NT2/D1 (cell line): ENCODE results near the gene PEX5L.
A peak's percentile ranks its signal among the peaks of the same experiment; 100 is the strongest.

ENCODE experiments used
- DNase-seq: peaks from one replicate; pipeline ENCODE4 v3.0.0-alpha.2; 2011; ENCODE audit warnings: low read depth, low spot score
- H3K27me3 ChIP-seq: 2 replicates; pipeline ENCODE4 v1.6.0; 2011; ENCODE audit warnings: mild to moderate bottlenecking; ENCODE audit not compliant: insufficient read length, insufficient read depth
- H3K36me3 ChIP-seq: 2 replicates; pipeline ENCODE4 v1.6.1; 2011; ENCODE audit warnings: mild to moderate bottlenecking, low read length, mixed read lengths; ENCODE audit not compliant: insufficient read depth, insufficient read length
- H3K4me1 ChIP-seq: 2 replicates; pipeline ENCODE4 v1.5.1; 2011; ENCODE audit not compliant: insufficient read depth, insufficient read length
- H3K4me3 ChIP-seq: 2 replicates; pipeline ENCODE4 v1.5.1; 2011; ENCODE audit warnings: low read depth; ENCODE audit not compliant: insufficient read length
- H3K9ac ChIP-seq: 2 replicates; pipeline ENCODE4 v1.6.0; 2011; ENCODE audit warnings: low read depth; ENCODE audit not compliant: insufficient read length
- H3K9me3 ChIP-seq: 2 replicates; pipeline ENCODE4 v1.5.1; 2011; ENCODE audit warnings: mild to moderate bottlenecking, low read length; ENCODE audit not compliant: insufficient read depth
- SUZ12 ChIP-seq: IDR thresholded peaks from 2 replicates; pipeline ENCODE4 v1.6.1; 2011; ENCODE audit not compliant: insufficient read length, insufficient read depth; ENCODE audit errors: extremely low read depth
- YY1 ChIP-seq: IDR thresholded peaks from 2 replicates; pipeline ENCODE4 v1.6.1; 2011; ENCODE audit not compliant: insufficient read length, insufficient read depth
- ZNF274 ChIP-seq: IDR thresholded peaks from 2 replicates; pipeline ENCODE4 v1.6.1; 2011; ENCODE audit warnings: mild to moderate bottlenecking, low read depth, low read length

The PEX5L gene

DNA sequence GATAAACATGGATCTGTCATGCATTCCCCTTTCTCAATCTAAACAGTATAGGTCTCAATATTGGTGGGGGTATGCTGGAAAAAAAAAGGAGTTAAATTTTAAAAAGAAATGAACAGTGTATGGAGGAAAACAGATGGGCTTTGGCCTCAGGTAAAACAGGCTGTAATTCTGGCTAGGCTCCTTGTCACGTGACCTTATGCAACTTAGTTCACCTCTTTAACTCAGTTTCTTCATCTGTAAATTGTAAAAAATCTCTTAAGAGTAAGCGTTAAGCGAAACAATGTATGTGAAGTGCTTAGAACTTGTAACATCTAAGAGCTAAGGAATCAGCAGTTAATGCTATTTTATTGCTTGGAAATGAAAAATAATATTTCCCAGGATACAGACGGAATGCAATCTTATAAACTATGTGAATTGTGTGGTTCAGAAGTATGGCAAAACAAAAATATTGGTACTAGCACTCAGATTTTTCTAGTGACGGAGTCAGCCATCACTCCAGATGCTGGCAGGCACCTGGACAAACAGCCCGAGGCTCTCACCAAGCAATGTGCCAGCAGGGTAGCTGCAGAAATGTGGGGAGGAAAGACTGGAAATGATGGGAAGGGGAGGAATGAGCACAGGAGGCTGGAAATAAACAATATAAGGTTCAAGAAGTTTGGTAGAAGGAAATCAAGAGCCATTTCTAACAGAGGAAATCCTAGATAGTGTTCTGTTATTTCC, 211.1 kb downstream of the PEX5L start:
- Histone ChIP-seq H3K4me1 (no peaks in the 10 kb centered on the region), H3K9ac (no peak overlapping the region), H3K36me3 (no peaks in the 10 kb centered on the region), H3K4me3 (no peak overlapping the region), H3K27me3 (no peaks in the 10 kb centered on the region), H3K9me3 (no peaks in the 10 kb centered on the region)
- no peak for TF ChIP-seq SUZ12
- TF ChIP-seq YY1: no peak
- TF ChIP-seq ZNF274: no peak
- no peak for DNase-seq

GRCh38 chr3:179822296-179822695, 214.4 kb downstream of the PEX5L start:
- TF ChIP-seq YY1 (no peak), ZNF274 (no peak), SUZ12 (no peak)
- no peaks in the 10 kb centered on the region for H3K27me3 ChIP-seq
- no peak overlapping the region for H3K4me3 ChIP-seq
- no peaks in the 10 kb centered on the region for H3K36me3 ChIP-seq
- DNase-seq: no peak
- no peaks in the 10 kb centered on the region for H3K9me3 ChIP-seq
- H3K9ac ChIP-seq: no peak overlapping the region
- no peaks in the 10 kb centered on the region for H3K4me1 ChIP-seq

DNA sequence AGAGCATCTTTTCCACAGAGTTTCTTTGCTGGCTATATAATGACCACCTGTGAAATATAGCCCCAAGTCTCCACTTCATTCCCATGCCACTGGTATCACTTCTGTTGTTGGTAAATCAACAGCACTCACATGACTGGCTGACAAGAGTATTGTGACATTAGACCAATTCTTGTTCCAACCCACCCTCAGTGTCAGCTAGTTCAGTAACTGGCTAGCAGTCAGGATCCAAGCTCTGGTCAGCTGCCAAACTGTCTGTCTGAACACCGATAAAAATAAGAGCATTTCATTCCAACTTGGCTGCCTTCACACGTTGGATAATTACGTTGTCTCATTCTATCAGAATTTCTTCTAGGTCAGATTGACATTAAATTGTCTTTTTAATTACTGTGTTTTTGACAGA, 217.4 kb downstream of the PEX5L start:
- H3K4me1 ChIP-seq: no peaks in the 10 kb centered on the region
- no peak overlapping the region for H3K9ac ChIP-seq
- DNase-seq: no peak
- no peak overlapping the region for H3K4me3 ChIP-seq
- H3K27me3 ChIP-seq: no peaks in the 10 kb centered on the region
- no peaks in the 10 kb centered on the region for H3K36me3 ChIP-seq
- no peak for TF ChIP-seq ZNF274
- no peak for TF ChIP-seq YY1
- no peak for TF ChIP-seq SUZ12
- no peaks in the 10 kb centered on the region for H3K9me3 ChIP-seq

GRCh38 chr3:179812096-179812382, 224.7 kb downstream of the PEX5L start:
- Histone ChIP-seq H3K4me1 (no peaks in the 10 kb centered on the region), H3K36me3 (no peaks in the 10 kb centered on the region), H3K4me3 (no peak overlapping the region), H3K9me3 (no peaks in the 10 kb centered on the region; the same call in 1 of the 2 replicates), H3K9ac (no peak overlapping the region), H3K27me3 (no peaks in the 10 kb centered on the region)
- no peak for TF ChIP-seq SUZ12
- TF ChIP-seq YY1: no peak
- no peak for DNase-seq

DNA sequence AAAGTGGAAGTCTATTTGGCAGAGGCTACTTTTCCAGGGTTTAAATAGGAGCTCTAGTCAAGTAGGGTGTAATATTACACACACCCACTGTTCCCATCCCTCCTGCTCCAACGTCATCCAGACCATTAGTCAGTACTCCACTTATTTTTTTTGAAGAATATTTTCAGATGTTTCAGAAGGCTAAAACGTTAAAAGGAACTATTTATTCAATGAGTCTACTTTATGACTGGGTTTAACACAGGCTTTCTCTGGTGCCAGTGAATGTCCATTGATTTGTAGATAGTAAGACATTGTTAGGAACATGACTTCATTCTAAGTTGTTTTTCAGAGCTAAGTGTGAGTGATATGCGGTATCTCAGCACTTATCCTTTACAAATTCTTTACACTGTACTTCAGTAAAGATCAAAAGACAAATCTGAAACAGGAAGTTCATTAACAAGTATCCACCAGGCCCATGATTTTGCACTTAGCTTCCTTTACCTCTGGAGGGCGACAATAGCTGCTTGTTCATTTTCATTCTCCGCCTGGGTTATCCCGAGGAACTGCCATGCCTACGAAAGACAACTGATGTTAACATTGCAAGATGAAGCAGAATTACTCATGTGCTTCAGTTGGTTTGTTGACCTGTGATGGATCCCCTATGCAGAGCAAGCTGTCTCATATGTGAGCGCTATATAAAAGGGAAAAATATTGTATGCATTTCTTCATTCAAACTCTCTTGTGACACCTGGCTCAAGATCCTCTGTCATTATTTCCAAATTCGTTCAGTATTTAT, 225.2 kb downstream of the PEX5L start:
- no peaks in the 10 kb centered on the region for H3K4me1 ChIP-seq
- TF ChIP-seq SUZ12 (no peak), YY1 (no peak), ZNF274 (no peak)
- no peak overlapping the region for H3K9ac ChIP-seq
- H3K9me3 ChIP-seq: no peaks in the 10 kb centered on the region; the same call in 1 of the 2 replicates
- peak; percentile 44 for DNase-seq
- H3K4me3 ChIP-seq: no peak overlapping the region
- H3K36me3 ChIP-seq: no peaks in the 10 kb centered on the region
- no peaks in the 10 kb centered on the region for H3K27me3 ChIP-seq

DNA sequence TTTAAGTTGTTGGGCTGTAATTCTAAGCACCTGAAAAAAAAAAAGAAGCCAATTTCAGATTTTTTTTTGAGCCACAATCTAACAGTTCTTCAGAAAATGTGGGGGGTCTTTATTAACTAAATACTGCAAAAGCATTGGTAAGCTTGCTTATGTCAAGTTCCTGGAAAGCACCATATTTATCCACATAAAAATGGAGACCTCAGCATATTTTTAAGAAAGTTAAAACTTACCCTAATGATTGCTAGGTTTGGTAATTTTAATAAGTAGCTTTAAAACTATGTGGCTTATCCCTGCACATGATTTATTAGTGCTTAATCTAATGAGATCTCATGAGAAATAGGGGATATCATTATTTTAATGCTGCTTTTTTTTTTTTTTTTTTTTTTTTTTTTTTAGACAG, 227.1 kb downstream of the PEX5L start:
- no peak for DNase-seq
- Histone ChIP-seq H3K9ac (no peak overlapping the region), H3K4me1 (no peaks in the 10 kb centered on the region), H3K36me3 (no peaks in the 10 kb centered on the region), H3K9me3 (no peaks in the 10 kb centered on the region; the same call in 1 of the 2 replicates), H3K4me3 (no peak overlapping the region), H3K27me3 (no peaks in the 10 kb centered on the region)
- TF ChIP-seq SUZ12 (no peak), ZNF274 (no peak), YY1 (no peak)

DNA sequence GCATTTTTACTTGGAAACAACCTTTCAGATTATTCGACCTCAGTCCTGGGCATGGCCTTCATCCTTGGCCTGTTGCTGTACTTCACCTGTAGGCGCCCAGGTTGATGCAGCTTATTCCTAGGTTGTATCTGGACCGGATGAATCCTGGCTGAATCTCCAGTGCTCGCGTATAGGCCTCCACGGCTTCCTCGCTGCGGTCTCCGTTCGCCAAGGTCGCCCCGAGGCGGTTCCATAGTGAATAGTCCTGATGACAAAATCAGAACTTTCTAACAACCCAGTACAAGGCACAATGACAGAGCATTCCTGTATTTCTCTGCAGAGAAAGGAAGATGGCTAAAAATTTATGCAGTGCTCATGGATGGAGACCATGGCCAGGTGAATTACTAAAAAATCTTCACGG, 229.1 kb downstream of the PEX5L start:
- H3K9me3 ChIP-seq: no peaks in the 10 kb centered on the region; the same call in 1 of the 2 replicates
- no peak overlapping the region for H3K4me3 ChIP-seq
- H3K9ac ChIP-seq: no peak overlapping the region
- H3K27me3 ChIP-seq: no peaks in the 10 kb centered on the region
- no peak for TF ChIP-seq YY1
- no peak for TF ChIP-seq SUZ12
- no peak for TF ChIP-seq ZNF274
- no peaks in the 10 kb centered on the region for H3K4me1 ChIP-seq
- H3K36me3 ChIP-seq: no peaks in the 10 kb centered on the region
- DNase-seq: no peak
